Sigmoid colon (tissue), 4 donors: Measurements from ENCODE around the gene ZNF385A.

Experiments
- EP300 ChIP-seq, 4 donors: sonication (generic); formaldehyde crosslinking; IDR thresholded peaks; one replicate each; pipeline ENCODE4 v1.6.1; 2017; ENCODE audit warnings: antibody characterized with exemption in 4 of 4
- POLR2AphosphoS5 ChIP-seq, 4 donors: sonication (generic); formaldehyde crosslinking; IDR thresholded peaks; one replicate each; pipeline ENCODE4 v1.6.1; 2017; ENCODE audit warnings: antibody characterized with exemption in 4 of 4

DNA sequence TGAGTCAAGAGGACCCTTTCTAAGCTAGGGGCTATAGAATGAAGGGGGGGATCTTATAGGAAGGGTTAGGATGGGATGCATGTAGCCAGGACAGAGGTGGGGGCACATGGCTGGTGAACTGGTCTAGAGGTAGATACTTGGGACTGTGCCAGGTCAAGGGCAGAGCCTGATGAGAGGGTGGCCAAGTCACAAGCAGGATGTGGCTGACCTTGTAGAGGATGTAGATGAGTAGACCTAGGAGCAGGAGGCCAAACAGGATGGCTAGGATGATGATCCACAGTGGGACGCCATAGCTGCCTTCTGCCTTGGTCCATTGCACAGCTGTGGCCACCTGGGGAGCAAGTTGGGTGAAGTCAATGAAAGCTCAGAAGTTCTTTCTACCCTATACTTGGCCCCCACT is 12.6 kb upstream of the ZNF385A start:
- peak; percentile 41 to 61 (median 59) for TF ChIP-seq POLR2AphosphoS5 (IDR thresholded peaks at IDR 0.05)
- TF ChIP-seq EP300 (IDR thresholded peaks at IDR 0.05), result no peak
